GM21515 (cell line): ENCODE measurements around the gene PACSIN2.
"Not testable (repeated sequence)": the region's sequence is repeated elsewhere in the genome, so short reads cannot be mapped to it uniquely, and the experiment has no call there.

Source experiments
- ATAC-seq: cut with Tn5 transposase; IDR thresholded peaks from one replicate; pipeline ENCODE4 v1.9.1; 2021; ENCODE audit not compliant: unreplicated experiment

The PACSIN2 gene

DNA sequence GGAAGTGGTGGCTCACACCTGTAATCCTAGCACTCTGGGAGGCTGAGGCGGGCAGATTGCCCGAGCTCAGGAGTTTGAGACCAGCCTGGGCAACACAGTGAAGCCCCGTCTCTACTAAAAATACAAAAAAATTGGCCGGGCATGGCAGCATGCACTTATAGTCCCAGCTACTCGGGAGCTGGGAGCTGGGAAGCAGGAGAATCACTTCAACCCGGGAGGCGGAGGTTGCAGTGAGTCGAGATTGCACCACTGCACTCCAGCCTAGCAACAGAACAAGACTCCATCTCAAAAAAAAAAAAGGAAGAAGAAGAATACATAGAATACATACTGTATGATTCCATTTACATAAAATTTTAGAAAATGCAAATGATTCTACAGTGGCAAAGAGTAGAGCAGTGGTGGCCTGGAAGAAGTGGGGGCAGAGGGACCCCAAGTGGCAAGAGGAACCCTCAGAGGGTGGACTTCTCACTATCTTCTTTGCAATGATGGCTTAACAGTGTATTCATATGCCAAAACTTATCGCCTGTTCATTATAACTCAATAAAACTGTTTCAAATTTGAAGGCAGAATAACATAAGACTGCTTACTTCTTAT, 22.0 kb downstream of the PACSIN2 start:
- ATAC-seq: no peak

- no peak for ATAC-seq
Observed at GRCh38 chr22:42992092-42992491, 22.9 kb downstream of the PACSIN2 start.

GRCh38 chr22:42991010-42991651, 23.8 kb downstream of the PACSIN2 start:
- ATAC-seq: no peak

DNA sequence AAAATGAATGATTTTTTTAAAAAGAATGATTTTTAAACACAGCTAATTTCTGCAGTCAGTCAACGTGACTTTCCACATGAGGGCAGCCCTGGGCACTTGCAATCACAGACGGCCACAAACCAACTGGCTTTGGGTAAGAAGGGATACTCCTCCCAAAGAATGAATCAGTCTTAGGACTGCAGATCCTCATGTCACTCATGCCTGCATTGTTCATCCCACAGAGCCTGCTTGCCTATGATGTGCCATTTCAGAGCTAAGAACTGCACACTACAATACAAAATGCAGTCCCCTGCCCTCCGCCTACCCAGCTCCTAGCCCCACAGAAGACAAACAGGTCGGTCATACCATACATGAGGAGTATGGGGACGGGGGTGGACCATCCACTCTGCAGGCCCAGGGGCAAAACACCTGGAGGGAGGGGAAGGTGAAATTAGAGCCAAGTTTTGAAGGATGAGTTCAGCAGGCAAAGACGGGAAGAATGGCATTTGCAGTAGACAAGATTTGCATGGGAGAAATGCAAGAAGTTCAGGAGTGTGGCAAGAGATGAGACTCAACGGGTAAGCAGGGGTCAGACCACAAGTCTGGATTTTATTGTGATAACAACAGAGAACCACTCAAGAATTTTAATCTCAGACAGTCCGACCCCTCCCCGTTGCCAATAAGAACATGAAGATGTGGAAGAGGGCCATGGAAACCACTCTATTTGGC, 24.7 kb downstream of the PACSIN2 start:
- ATAC-seq: no peak

GRCh38 chr22:42986115-42986514, 28.8 kb downstream of the PACSIN2 start:
- ATAC-seq: no peak

DNA sequence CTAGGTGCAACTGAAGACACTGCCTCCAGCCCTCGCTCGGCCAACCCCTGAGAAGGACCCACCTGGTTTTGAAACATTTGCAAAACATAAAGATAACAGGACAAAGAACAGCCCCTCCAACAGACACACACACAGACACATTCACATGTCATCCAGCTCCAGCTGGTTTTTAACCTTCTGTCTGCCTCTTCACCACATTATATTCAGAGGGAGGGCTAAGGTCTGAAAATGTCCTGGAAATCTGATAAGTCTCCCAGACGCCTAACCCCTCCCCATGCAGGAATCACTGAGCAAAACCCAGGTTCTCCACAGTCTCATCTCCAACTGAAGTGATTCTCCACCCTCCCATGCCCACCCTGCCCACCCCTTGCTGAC, 29.4 kb downstream of the PACSIN2 start:
- no peak for ATAC-seq

DNA sequence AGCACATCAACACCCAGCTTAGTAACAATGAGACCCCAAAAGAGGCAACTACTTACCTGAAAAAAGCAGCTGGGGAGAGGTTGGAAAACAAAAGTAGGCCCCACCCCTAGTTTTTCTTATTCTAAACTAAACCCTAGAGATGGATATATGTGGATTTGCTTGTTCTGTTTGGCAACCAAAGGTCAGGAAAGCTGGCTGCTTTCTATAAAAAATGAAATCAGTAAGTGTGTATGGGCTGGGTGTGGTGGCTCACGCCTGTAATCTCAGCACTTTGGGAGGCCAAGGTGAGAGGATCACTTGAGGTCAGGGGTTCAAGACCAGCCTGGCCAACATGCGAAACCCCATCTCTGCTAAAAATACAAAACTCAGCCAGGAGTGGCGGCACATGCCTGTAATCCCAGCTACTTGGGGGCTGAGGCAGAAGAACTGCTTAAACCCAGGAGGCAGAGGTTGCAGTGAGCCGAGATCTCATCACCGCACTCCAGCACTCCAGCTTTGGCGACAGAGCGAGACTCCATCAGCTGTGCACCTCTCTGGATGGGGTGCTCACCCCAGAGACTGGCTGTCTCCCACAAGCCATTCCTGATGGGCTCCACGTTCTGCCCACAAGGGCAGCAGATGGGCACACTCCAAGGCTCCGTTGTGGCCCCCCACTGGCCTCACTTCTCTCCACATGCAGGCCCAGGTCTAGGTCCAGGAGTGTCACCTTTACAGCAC, 30.0 kb downstream of the PACSIN2 start:
- no peak for ATAC-seq

DNA sequence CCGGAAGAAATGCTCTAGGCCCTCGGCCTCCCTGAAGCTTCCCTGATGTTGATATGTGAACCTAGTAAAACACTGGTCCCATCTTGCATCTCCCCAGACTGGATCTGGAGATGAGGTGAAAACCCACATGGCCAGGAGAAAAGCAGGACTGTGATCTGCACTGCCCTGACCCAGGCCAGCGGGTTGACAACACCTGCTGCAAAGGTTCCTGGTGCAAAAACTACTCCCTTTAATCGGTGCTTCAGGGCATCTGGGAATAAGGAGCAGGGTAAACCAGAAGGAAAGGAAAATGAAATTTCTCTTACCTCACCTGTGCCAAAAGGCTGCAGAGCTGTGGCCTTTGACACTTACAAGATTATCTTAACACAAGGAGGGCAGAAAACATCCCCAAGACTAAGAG, 30.6 kb downstream of the PACSIN2 start:
- no peak for ATAC-seq

DNA sequence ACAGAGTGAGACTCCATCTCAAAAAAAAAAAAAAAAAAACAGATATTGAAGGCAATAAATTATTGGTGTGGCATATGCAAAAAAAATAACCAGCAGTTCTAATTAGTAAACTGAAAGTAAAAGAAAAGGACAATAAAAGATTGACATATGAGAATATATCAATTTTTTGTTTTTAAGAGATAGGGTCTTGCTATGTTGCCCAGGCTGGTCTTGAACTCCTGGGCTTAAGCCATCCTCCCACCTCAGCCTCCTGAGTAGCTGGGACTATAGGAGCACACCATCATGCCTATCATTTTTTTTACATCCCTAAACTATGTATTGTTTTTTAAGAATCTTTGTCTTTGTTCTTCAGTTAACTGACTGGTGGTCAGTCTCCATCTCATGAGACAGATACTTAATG, 31.5 kb downstream of the PACSIN2 start:
- ATAC-seq: no peak

- no peak for ATAC-seq
Observed at GRCh38 chr22:42979606-42980005, 35.3 kb downstream of the PACSIN2 start.

DNA sequence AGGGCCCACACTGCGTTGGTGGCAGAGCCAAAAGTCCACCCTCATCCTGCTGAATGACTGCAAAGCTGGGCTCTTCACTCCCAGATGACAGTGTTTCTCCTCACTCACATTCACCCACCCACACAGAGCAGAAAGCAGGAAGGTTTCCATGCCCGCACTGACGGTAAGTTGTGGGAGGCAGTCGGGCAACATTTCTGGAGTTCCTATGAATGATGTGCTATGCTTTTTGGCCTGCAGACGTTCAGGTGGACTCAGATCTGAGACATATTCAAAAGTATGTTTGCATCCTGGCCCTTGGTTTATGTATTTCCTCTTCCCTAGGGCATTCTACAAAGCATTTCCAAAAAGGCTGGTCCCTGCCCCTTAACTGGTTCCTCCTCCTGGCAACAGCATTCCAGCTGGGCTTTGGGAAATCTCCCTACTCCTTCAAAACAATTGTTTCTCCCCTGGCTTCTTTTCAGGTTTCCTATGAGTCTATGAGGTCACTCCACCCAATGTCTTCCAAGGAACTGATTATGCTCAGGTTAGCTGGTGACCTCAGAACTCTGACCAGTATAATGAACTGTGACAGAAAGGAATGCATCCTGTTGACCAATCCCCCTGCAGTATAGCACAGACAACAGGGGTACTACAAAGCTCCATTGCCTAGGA, 36.4 kb downstream of the PACSIN2 start:
- no peak for ATAC-seq

DNA sequence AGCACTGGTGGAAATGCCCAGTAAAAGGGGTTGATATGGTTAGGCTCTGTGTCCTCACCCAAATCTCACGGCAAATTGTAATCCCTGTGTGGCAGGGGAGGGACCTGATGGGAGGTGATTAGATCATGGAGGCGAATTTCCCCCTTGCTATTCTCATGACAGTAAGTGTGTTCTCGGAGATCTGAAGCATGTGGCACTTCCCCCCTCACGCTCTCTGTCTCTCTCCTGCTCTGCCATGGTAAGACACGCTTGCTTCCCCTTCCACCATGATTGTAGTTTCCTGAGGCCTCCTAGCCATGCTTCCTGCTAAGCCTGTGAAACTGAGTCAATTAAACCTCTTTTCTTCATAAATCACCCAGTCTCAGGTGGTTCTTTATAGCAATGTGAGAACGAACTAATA, 37.4 kb downstream of the PACSIN2 start:
- ATAC-seq: no peak

- ATAC-seq: no peak
Observed at GRCh38 chr22:42976217-42976933, 38.6 kb downstream of the PACSIN2 start.

DNA sequence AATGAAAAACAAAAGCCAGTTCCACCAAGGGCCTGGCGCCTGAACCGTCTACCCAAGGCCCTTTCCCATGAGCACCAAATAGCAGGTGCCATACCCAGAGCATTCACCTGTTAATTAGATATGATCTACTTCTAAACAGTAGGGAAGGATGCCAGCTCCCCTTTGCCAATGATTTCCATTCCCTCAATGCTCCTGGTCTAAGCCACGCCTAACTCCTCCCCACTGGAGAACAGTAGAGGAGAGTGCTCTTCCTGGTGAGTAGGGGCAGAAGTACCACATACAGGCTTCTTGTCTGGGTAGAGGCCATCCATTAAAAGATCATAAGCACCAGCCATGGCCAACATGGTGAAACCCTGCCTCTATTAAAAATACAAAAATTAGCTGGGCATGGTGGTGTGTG, 40.7 kb downstream of the PACSIN2 start:
- no peak for ATAC-seq

- no peak for ATAC-seq
Observed at GRCh38 chr22:42973536-42973881, 41.4 kb downstream of the PACSIN2 start.

GRCh38 chr22:42972649-42973535, 42.1 kb downstream of the PACSIN2 start:
- no peak for ATAC-seq

GRCh38 chr22:42971473-42971860, 43.5 kb downstream of the PACSIN2 start:
- not testable (repeated sequence) for ATAC-seq

GRCh38 chr22:42970029-42970428, 44.9 kb downstream of the PACSIN2 start:
- no peak for ATAC-seq

GRCh38 chr22:42969348-42969975, 45.5 kb downstream of the PACSIN2 start:
- no peak for ATAC-seq
